ENCODE measurements around the gene AARS2. TPM values are rescaled to one million over a fixed set of nuclear protein-coding genes. Genes with fewer than 3 reads are reported as not detected.
A peak's percentile ranks its signal among the peaks of the same experiment; 100 is the strongest.

AARS2 gene
- total and polyA plus RNA-seq, 9 of the 15 experiments (the other 6 are each of a cell fraction or from before 2014, with no cell fraction given), result 0.97 to 34.0 (median 18.3) TPM

- TF ChIP-seq ZBTB40 (IDR thresholded peaks at IDR 0.05), result no peak
- TF ChIP-seq ZBTB40 (CRISPR knock-in tag; IDR thresholded peaks at IDR 0.05), result 0 out of 2 replicates have a peak, but pooled peaks have one; percentile 7
- TF ChIP-seq SMAD4 (CRISPR knock-in tag; conservative IDR thresholded peaks at IDR 0.05), result peak; percentile 43; the same call in 1 of the 2 replicates
- TF ChIP-seq RBM15 (IDR thresholded peaks at IDR 0.05; ENCODE audit: insufficient read depth, low read length), result no peak
- no peak for TF ChIP-seq E4F1 (CRISPR knock-in tag; IDR thresholded peaks at IDR 0.05; ENCODE audit: borderline replicate concordance)
- TF ChIP-seq KHSRP (IDR thresholded peaks at IDR 0.05), result peak; percentile 24; the same call in 1 of the 2 replicates
- TF ChIP-seq ESRRA (IDR thresholded peaks at IDR 0.05; ENCODE audit: borderline replicate concordance, low read depth), result 0 out of 2 replicates have a peak, but pooled peaks have one; percentile 18
- TF ChIP-seq TEAD1 (CRISPR knock-in tag; IDR thresholded peaks at IDR 0.05), result peak in 1 of 2 experiments; percentile 8; a peak in 2 of 4 replicates
- TF ChIP-seq ZNF24 (IDR thresholded peaks at IDR 0.05), result no peak
- TF ChIP-seq PURB (CRISPR knock-in tag; IDR thresholded peaks at IDR 0.05; ENCODE audit: low read depth), result no peak
- peak; percentile 42; the same call in 1 of the 2 replicates for TF ChIP-seq NCOR1 (IDR thresholded peaks at IDR 0.05)
- no peak for TF ChIP-seq ZNF764 (CRISPR knock-in tag; IDR thresholded peaks at IDR 0.05; ENCODE audit: low read depth)
These were observed 59.6 kb downstream of the AARS2 start (continued) for GRCh38 chr6:44253307-44254101.
